K562 (cell line): ENCODE data around the gene NAA40. TPM values are rescaled to one million over a fixed set of nuclear protein-coding genes. Genes with fewer than 3 reads are reported as not detected.

Experiments used
- ARID1B ChIP-seq: fragments of 450-650 bp; IDR thresholded peaks from 2 replicates; pipeline ENCODE4 v1.6.1; 2016; ENCODE audit warnings: antibody characterized with exemption, mild to moderate bottlenecking, inconsistent platforms
- ETV1 ChIP-seq: fragments of 450-650 bp; conservative IDR thresholded peaks from 2 replicates; pipeline ENCODE4 v1.6.1; 2016; ENCODE audit warnings: missing genetic modification characterization, control low read depth, low read depth, missing compliant biosample characterization
- MGA ChIP-seq: fragments of 450-650 bp; IDR thresholded peaks from 2 replicates; pipeline ENCODE4 v1.6.1; 2016; ENCODE audit warnings: mild to moderate bottlenecking, moderate library complexity
- MYC ChIP-seq, 2 experiments: fragments of 250-450 bp in 1 of 2; sonication (Bioruptor Pico) in 1 of 2; IDR thresholded peaks; 2 replicates each; pipeline versions ENCODE4 v1.5.1 to v1.6.1; 2012 to 2021; ENCODE audit warnings: low read depth in 2 of 2, borderline replicate concordance in 1 of 2, improper control_type of control experiment in 1 of 2, low read length in 1 of 2, mild to moderate bottlenecking in 1 of 2, moderate library complexity in 1 of 2
- polyA plus RNA-seq, 8 experiments: library from polyadenylated mRNA; depleted of rRNA in 4 of 8; stranded (reverse) in 5 of 8; unstranded in 3 of 8; fragments of >200 nt; fragmentation: Nextera tagmentation in 2 of 8; fragmentation: Illumina TruSeq in 1 of 8; extraction: Ambion mirVana in 2 of 8; extraction: Trizol in 1 of 8; gene quantifications; 2 replicates each; pipeline versions ENCODE4 v1.2.1 to v1.2.3, GENCODE V29; 2011 to 2014; ENCODE audit warnings: inconsistent platforms in 1 of 8, missing spikeins in 1 of 8
- total RNA-seq, 7 experiments: library from RNA; depleted of rRNA in 6 of 7; stranded (reverse); fragments of >200 nt in 6 of 7; fragmentation: Illumina TruSeq in 2 of 7; extraction: Trizol in 2 of 7; gene quantifications; 2 replicates each; pipeline versions ENCODE4 v1.2.1 to v1.2.3, GENCODE V29; 2011 to 2021; ENCODE audit warnings: low replicate concordance in 1 of 7

NAA40 gene
- total and polyA plus RNA-seq, 9 of the 15 experiments (the other 6 are each of a cell fraction or from before 2014, with no cell fraction given), result 6.2 to 39.0 (median 23.1) TPM

GRCh38 chr11:63937713-63938478 lies 906 bp upstream of the NAA40 start (continued):
- TF ChIP-seq MGA (peak; percentile 23; the same call in 1 of the 2 replicates), ETV1 (tag) (peak; percentile 34; the same call in 1 of the 2 replicates), MYC (IDR thresholded peaks at IDR 0.05; ENCODE audit: low read depth, low read length) (peak; percentile 18; the same call in 1 of the 2 replicates), MYC (CRISPR knock-in tag; IDR thresholded peaks at IDR 0.05; ENCODE audit: borderline replicate concordance, low read depth) (no peak), ARID1B (0 out of 2 replicates have a peak, but pooled peaks have one; percentile 15)
